HepG2 (cell line): Measurements from ENCODE around the gene ETF1. TPM values are rescaled to one million over a fixed set of nuclear protein-coding genes. Genes with fewer than 3 reads are reported as not detected.

Experiments
- CBX1 ChIP-seq: IDR thresholded peaks from one replicate; pipeline ENCODE4 v1.6.1; 2016; ENCODE audit warnings: antibody characterized with exemption, low read depth
- CHCHD3 ChIP-seq: sonication (generic); formaldehyde crosslinking; IDR thresholded peaks from 2 replicates; pipeline ENCODE4 v1.8.0; 2022; ENCODE audit warnings: mild to moderate bottlenecking, missing genetic modification reagents, moderate library complexity
- MAFF ChIP-seq: IDR thresholded peaks from 2 replicates; pipeline ENCODE4 v1.6.1; 2011; ENCODE audit warnings: low read depth, low read length, improper control_type of control experiment
- NONO ChIP-seq, 2 experiments: fragments of 450-650 bp in 1 of 2; sonication (generic) in 1 of 2; formaldehyde crosslinking in 1 of 2; IDR thresholded peaks in 1 of 2; conservative IDR thresholded peaks in 1 of 2; 2 replicates each; pipeline versions ENCODE4 v1.6.1 to v1.8.0; 2017 to 2022; ENCODE audit warnings: mild to moderate bottlenecking in 1 of 2, missing genetic modification reagents in 1 of 2, moderate library complexity in 1 of 2
- ZFP37 ChIP-seq: sonication (generic); formaldehyde crosslinking; IDR thresholded peaks from 2 replicates; pipeline ENCODE4 v1.4.0; 2020; ENCODE audit warnings: missing genetic modification reagents, borderline replicate concordance
- ZNF10 ChIP-seq: sonication (generic); formaldehyde crosslinking; IDR thresholded peaks from 2 replicates; pipeline ENCODE4 v1.4.0; 2020; ENCODE audit warnings: mild to moderate bottlenecking, low read depth, missing genetic modification reagents, borderline replicate concordance
- ZNF263 ChIP-seq: sonication (generic); formaldehyde crosslinking; IDR thresholded peaks from 2 replicates; pipeline ENCODE4 v1.4.0; 2020; ENCODE audit warnings: missing genetic modification reagents
- ZNF317 ChIP-seq: sonication (generic); formaldehyde crosslinking; IDR thresholded peaks from 2 replicates; pipeline ENCODE4 v1.5.0; 2020; ENCODE audit warnings: mild to moderate bottlenecking, missing genetic modification reagents
- ZNF44 ChIP-seq: sonication (generic); formaldehyde crosslinking; IDR thresholded peaks from 2 replicates; pipeline ENCODE4 v1.5.1; 2020; ENCODE audit warnings: mild to moderate bottlenecking, missing genetic modification reagents
- ZNF550 ChIP-seq: sonication (generic); formaldehyde crosslinking; IDR thresholded peaks from 2 replicates; pipeline ENCODE4 v1.4.0; 2020; ENCODE audit warnings: mild to moderate bottlenecking, missing genetic modification reagents, borderline replicate concordance
- ZNF772 ChIP-seq: sonication (generic); formaldehyde crosslinking; IDR thresholded peaks from 2 replicates; pipeline ENCODE4 v1.5.0; 2020; ENCODE audit warnings: mild to moderate bottlenecking, missing genetic modification reagents
- ZNF790 ChIP-seq: sonication (generic); formaldehyde crosslinking; IDR thresholded peaks from 2 replicates; pipeline ENCODE4 v1.8.0; 2022; ENCODE audit warnings: missing genetic modification reagents, mild to moderate bottlenecking, borderline replicate concordance
- polyA plus RNA-seq, 8 experiments: library from polyadenylated mRNA; depleted of rRNA in 3 of 8; stranded (reverse) in 7 of 8; unstranded in 1 of 8; fragments of >200 nt; fragmentation: Illumina TruSeq in 4 of 8; extraction: Trizol in 4 of 8; gene quantifications; 2 replicates each; pipeline versions ENCODE4 v1.2.1 to v1.2.3, GENCODE V29; 2011 to 2016; ENCODE audit warnings: low read depth in 4 of 8, missing spikeins in 1 of 8, mixed read lengths in 1 of 8; ENCODE audit not compliant: insufficient read depth in 1 of 8
- total RNA-seq, 5 experiments: library from RNA; depleted of rRNA; stranded (reverse); fragments of >200 nt; fragmentation: Illumina TruSeq; extraction: Trizol; gene quantifications; 2 replicates each; pipeline ENCODE4 v1.2.3, GENCODE V29; 2016; ENCODE audit warnings: low read depth in 1 of 5
- TF ChIP-seq, protein P1 (sequence below): sonication (generic); formaldehyde crosslinking; IDR thresholded peaks from 2 replicates; pipeline ENCODE4 v1.4.0; 2020; ENCODE audit warnings: missing genetic modification reagents, borderline replicate concordance
- TF ChIP-seq, protein P2 (sequence below): sonication (generic); formaldehyde crosslinking; conservative IDR thresholded peaks from 2 replicates; pipeline ENCODE4 v1.8.0; 2022; ENCODE audit warnings: missing genetic modification reagents
- TF ChIP-seq, protein P3 (sequence below): IDR thresholded peaks from 2 replicates; pipeline ENCODE4 v1.6.1; 2016; ENCODE audit warnings: mild to moderate bottlenecking, missing biosample characterization, missing genetic modification reagents
- TF ChIP-seq, protein P4 (sequence below): sonication (generic); formaldehyde crosslinking; IDR thresholded peaks from 2 replicates; pipeline ENCODE4 v1.5.1; 2020; ENCODE audit warnings: mild to moderate bottlenecking, missing genetic modification reagents, moderate library complexity
- TF ChIP-seq, protein P5 (sequence below): sonication (generic); formaldehyde crosslinking; IDR thresholded peaks from 2 replicates; pipeline ENCODE4 v1.4.0; 2020; ENCODE audit warnings: missing genetic modification reagents

The ETF1 gene
- total and polyA plus RNA-seq, 2 of the 13 experiments (the other 11 are each of a cell fraction or from before 2014, with no cell fraction given) = 52.1 to 184 TPM

DNA sequence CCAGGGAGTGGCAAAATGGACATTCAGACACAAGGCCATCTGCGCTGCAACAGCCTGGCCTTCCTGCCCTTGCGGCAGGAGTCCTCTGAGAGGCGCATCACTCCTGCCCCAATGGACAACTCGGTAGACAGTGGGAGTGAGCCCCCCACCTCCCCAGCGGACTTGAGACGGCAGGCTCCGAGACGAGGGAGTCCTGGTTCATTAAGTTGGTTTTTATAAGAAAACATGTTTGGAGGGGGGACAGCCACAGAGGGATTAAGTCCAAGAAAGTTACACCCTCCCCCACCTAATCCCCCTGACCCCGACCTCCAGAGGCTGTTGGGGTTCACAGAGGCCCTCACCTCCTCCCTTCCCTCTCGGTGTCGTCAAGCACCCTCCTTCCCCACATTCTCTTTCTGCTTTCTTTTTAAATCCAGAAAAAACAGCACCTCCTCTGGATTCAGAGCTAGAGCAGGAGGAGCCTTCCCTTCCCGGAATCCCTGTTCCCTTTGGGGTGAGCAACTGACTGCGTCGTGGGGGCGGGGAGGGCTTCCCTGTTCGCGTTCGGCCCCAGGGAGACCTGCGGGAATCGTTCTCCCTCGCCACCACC is 79.5 kb downstream of the ETF1 start (continued):
- TF ChIP-seq, protein P1, sequence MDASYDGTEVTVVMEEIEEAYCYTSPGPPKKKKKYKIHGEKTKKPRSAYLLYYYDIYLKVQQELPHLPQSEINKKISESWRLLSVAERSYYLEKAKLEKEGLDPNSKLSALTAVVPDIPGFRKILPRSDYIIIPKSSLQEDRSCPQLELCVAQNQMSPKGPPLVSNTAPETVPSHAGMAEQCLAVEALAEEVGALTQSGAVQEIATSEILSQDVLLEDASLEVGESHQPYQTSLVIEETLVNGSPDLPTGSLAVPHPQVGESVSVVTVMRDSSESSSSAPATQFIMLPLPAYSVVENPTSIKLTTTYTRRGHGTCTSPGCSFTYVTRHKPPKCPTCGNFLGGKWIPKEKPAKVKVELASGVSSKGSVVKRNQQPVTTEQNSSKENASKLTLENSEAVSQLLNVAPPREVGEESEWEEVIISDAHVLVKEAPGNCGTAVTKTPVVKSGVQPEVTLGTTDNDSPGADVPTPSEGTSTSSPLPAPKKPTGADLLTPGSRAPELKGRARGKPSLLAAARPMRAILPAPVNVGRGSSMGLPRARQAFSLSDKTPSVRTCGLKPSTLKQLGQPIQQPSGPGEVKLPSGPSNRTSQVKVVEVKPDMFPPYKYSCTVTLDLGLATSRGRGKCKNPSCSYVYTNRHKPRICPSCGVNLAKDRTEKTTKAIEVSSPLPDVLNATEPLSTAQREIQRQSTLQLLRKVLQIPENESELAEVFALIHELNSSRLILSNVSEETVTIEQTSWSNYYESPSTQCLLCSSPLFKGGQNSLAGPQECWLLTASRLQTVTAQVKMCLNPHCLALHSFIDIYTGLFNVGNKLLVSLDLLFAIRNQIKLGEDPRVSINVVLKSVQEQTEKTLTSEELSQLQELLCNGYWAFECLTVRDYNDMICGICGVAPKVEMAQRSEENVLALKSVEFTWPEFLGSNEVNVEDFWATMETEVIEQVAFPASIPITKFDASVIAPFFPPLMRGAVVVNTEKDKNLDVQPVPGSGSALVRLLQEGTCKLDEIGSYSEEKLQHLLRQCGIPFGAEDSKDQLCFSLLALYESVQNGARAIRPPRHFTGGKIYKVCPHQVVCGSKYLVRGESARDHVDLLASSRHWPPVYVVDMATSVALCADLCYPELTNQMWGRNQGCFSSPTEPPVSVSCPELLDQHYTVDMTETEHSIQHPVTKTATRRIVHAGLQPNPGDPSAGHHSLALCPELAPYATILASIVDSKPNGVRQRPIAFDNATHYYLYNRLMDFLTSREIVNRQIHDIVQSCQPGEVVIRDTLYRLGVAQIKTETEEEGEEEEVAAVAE (CRISPR knock-in tag) = no peak
- TF ChIP-seq, protein P2, sequence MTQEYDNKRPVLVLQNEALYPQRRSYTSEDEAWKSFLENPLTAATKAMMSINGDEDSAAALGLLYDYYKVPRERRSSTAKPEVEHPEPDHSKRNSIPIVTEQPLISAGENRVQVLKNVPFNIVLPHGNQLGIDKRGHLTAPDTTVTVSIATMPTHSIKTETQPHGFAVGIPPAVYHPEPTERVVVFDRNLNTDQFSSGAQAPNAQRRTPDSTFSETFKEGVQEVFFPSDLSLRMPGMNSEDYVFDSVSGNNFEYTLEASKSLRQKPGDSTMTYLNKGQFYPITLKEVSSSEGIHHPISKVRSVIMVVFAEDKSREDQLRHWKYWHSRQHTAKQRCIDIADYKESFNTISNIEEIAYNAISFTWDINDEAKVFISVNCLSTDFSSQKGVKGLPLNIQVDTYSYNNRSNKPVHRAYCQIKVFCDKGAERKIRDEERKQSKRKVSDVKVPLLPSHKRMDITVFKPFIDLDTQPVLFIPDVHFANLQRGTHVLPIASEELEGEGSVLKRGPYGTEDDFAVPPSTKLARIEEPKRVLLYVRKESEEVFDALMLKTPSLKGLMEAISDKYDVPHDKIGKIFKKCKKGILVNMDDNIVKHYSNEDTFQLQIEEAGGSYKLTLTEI (CRISPR knock-in tag) = no peak
- no peak for TF ChIP-seq MAFF
- TF ChIP-seq ZNF772 (CRISPR knock-in tag) = no peak
- no peak for TF ChIP-seq ZNF790 (CRISPR knock-in tag)
- no peak for TF ChIP-seq ZNF550 (CRISPR knock-in tag)
- no peak for TF ChIP-seq ZNF263 (CRISPR knock-in tag)
- TF ChIP-seq, protein P3, sequence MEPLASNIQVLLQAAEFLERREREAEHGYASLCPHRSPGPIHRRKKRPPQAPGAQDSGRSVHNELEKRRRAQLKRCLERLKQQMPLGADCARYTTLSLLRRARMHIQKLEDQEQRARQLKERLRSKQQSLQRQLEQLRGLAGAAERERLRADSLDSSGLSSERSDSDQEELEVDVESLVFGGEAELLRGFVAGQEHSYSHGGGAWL (CRISPR knock-in tag) = no peak; the same call in 1 of the 2 replicates
- TF ChIP-seq, protein P4, sequence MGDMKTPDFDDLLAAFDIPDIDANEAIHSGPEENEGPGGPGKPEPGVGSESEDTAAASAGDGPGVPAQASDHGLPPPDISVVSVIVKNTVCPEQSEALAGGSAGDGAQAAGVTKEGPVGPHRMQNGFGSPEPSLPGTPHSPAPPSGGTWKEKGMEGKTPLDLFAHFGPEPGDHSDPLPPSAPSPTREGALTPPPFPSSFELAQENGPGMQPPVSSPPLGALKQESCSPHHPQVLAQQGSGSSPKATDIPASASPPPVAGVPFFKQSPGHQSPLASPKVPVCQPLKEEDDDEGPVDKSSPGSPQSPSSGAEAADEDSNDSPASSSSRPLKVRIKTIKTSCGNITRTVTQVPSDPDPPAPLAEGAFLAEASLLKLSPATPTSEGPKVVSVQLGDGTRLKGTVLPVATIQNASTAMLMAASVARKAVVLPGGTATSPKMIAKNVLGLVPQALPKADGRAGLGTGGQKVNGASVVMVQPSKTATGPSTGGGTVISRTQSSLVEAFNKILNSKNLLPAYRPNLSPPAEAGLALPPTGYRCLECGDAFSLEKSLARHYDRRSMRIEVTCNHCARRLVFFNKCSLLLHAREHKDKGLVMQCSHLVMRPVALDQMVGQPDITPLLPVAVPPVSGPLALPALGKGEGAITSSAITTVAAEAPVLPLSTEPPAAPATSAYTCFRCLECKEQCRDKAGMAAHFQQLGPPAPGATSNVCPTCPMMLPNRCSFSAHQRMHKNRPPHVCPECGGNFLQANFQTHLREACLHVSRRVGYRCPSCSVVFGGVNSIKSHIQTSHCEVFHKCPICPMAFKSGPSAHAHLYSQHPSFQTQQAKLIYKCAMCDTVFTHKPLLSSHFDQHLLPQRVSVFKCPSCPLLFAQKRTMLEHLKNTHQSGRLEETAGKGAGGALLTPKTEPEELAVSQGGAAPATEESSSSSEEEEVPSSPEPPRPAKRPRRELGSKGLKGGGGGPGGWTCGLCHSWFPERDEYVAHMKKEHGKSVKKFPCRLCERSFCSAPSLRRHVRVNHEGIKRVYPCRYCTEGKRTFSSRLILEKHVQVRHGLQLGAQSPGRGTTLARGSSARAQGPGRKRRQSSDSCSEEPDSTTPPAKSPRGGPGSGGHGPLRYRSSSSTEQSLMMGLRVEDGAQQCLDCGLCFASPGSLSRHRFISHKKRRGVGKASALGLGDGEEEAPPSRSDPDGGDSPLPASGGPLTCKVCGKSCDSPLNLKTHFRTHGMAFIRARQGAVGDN (CRISPR knock-in tag) = no peak
- TF ChIP-seq ZNF44 (CRISPR knock-in tag) = no peak
- TF ChIP-seq, protein P5, sequence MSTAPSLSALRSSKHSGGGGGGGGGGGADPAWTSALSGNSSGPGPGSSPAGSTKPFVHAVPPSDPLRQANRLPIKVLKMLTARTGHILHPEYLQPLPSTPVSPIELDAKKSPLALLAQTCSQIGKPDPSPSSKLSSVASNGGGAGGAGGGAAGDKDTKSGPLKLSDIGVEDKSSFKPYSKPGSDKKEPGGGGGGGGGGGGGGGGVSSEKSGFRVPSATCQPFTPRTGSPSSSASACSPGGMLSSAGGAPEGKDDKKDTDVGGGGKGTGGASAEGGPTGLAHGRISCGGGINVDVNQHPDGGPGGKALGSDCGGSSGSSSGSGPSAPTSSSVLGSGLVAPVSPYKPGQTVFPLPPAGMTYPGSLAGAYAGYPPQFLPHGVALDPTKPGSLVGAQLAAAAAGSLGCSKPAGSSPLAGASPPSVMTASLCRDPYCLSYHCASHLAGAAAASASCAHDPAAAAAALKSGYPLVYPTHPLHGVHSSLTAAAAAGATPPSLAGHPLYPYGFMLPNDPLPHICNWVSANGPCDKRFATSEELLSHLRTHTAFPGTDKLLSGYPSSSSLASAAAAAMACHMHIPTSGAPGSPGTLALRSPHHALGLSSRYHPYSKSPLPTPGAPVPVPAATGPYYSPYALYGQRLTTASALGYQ (CRISPR knock-in tag) = no peak
- no peak for TF ChIP-seq ZNF10
- no peak for TF ChIP-seq CBX1
- TF ChIP-seq NONO (IDR thresholded peaks at IDR 0.05) = no peak
- TF ChIP-seq NONO (CRISPR knock-in tag; conservative IDR thresholded peaks at IDR 0.05) = no peak
- no peak for TF ChIP-seq ZNF317 (CRISPR knock-in tag)
- TF ChIP-seq ZFP37 (CRISPR knock-in tag) = no peak
- no peak for TF ChIP-seq CHCHD3
